ENCODE data around the gene SMC1A. TPM values are rescaled to one million over a fixed set of nuclear protein-coding genes. Genes with fewer than 3 reads are reported as not detected.

The SMC1A gene
- total and polyA plus RNA-seq, 10 of the 15 experiments (the other 5 are each of a cell fraction or from before 2014, with no cell fraction given) = 25.6 to 158 (median 78.0) TPM

DNA sequence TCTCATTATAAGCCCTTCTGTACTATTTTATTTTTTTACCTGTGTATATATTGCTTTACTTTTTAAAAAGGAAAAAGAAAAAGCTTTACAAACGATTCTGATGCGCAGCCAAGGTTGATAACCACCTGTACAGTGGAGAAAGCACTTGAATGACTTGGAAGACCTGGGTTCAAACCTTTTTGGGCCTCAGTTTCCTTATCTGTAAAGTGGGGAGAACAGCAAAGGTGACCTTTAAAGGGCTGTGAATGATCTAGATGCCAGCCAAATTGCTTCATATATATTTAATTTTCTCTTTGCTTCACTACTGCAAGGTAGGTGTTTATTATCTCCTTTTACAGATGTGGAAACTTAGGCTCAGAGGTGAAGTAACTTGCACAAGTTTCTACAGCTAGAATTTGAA, 45.0 kb downstream of the SMC1A start:
- intact Hi-C loops (cut with micrococcal nuclease; ENCODE audit: unreplicated experiment) = no loop called here
- no TSS peak for BruUV-seq (replicated peaks)
- ChIA-PET RAD21 (ENCODE audit: unreplicated experiment) (no interaction called here), POLR2A (no interaction called here), CTCF (no interaction called here), SMC1A (ENCODE audit: uncharacterized antibody, unreplicated experiment) (no interaction called here)
- Histone ChIP-seq H3K4me3 (no peak overlapping the region), H4K20me1 (ENCODE audit: control insufficient read depth, insufficient read depth) (no peaks in the 10 kb centered on the region), H3K4me2 (ENCODE audit: control insufficient read depth, insufficient read depth) (no peak overlapping the region), H3K27ac (ENCODE audit: control insufficient read depth, insufficient read depth) (no peak overlapping the region), H2AFZ (ENCODE audit: control insufficient read depth, low read depth, low read length) (no peak overlapping the region), H3K9ac (ENCODE audit: control insufficient read depth, insufficient read depth, low read length) (no peak overlapping the region), H3K9me3 (replicated peaks; ENCODE audit: control insufficient read depth, insufficient read depth, low read length) (no peaks in the 10 kb centered on the region), H3K4me1 (ENCODE audit: control insufficient read depth, insufficient read depth, low read length) (no peaks in the 10 kb centered on the region), H3K36me3 (ENCODE audit: control insufficient read depth in 2 of 2, insufficient read depth in 2 of 2, low read length in 1 of 2) (peaks cover 21 to 32% of the 10 kb centered on the region in 2 experiments; a peak in 3 of 4 replicates), H3K79me2 (ENCODE audit: control insufficient read depth, insufficient read depth, low read length) (no peaks in the 10 kb centered on the region), H3K27me3 (replicated peaks in 1 of 2; ENCODE audit: control insufficient read depth in 2 of 2, insufficient read depth in 2 of 2, low read length in 1 of 2) (no peaks in the 10 kb centered on the region)
- no peak for TF ChIP-seq SMARCA5 (IDR thresholded peaks at IDR 0.05)
- no peak for TF ChIP-seq HDAC2 (IDR thresholded peaks at IDR 0.05)
- TF ChIP-seq, protein P1, sequence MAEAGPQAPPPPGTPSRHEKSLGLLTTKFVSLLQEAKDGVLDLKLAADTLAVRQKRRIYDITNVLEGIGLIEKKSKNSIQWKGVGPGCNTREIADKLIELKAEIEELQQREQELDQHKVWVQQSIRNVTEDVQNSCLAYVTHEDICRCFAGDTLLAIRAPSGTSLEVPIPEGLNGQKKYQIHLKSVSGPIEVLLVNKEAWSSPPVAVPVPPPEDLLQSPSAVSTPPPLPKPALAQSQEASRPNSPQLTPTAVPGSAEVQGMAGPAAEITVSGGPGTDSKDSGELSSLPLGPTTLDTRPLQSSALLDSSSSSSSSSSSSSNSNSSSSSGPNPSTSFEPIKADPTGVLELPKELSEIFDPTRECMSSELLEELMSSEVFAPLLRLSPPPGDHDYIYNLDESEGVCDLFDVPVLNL (IDR thresholded peaks at IDR 0.05; ENCODE audit: low read depth, low read length) = no peak
- TF ChIP-seq, protein P2, sequence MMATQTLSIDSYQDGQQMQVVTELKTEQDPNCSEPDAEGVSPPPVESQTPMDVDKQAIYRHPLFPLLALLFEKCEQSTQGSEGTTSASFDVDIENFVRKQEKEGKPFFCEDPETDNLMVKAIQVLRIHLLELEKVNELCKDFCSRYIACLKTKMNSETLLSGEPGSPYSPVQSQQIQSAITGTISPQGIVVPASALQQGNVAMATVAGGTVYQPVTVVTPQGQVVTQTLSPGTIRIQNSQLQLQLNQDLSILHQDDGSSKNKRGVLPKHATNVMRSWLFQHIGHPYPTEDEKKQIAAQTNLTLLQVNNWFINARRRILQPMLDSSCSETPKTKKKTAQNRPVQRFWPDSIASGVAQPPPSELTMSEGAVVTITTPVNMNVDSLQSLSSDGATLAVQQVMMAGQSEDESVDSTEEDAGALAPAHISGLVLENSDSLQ (IDR thresholded peaks at IDR 0.05) = no peak
- ATAC-seq = no peak
- WGBS (ENCODE audit: insufficient coverage, insufficient replicate concordance, low lambda C conversion rate, missing lambda C conversion rate) = 95% methylated on average over 2 of the region's 2 CpGs
- in situ Hi-C loops (cut with MboI) = no loop called here
- no peak for FAIRE-seq
- no peak for DNase-seq (ENCODE audit: low read depth, low spot score)

DNA sequence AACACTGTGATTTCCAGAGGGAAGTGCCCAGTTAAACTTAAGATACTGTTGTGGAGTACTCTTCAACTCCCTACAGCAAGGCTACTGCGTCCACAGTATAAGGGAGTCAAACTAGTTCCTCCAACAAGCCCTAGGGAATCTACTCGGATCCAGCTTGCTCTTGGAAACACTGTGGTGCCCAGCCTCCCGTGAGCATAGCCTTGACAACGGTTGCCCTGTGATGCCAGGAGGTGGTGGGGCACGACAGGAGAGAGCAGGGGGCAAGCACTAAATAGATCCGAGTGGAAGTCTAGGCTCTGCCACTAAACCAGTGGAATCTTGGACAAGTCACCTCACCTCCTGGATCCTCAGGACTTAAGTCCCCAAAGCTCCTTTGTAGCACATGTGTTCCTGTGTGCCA, 45.6 kb downstream of the SMC1A start:
- Histone ChIP-seq H4K20me1 (ENCODE audit: control insufficient read depth, insufficient read depth) (no peaks in the 10 kb centered on the region), H3K9ac (ENCODE audit: control insufficient read depth, insufficient read depth, low read length) (no peak overlapping the region), H3K79me2 (ENCODE audit: control insufficient read depth, insufficient read depth, low read length) (no peaks in the 10 kb centered on the region), H2AFZ (ENCODE audit: control insufficient read depth, low read depth, low read length) (no peak overlapping the region), H3K4me3 (no peak overlapping the region), H3K27ac (ENCODE audit: control insufficient read depth, insufficient read depth) (no peak overlapping the region), H3K4me2 (ENCODE audit: control insufficient read depth, insufficient read depth) (no peak overlapping the region), H3K36me3 (ENCODE audit: control insufficient read depth in 2 of 2, insufficient read depth in 2 of 2, low read length in 1 of 2) (peaks cover 15 to 32% of the 10 kb centered on the region in 2 experiments; a peak in 3 of 4 replicates), H3K9me3 (replicated peaks; ENCODE audit: control insufficient read depth, insufficient read depth, low read length) (no peaks in the 10 kb centered on the region), H3K27me3 (replicated peaks in 1 of 2; ENCODE audit: control insufficient read depth in 2 of 2, insufficient read depth in 2 of 2, low read length in 1 of 2) (no peaks in the 10 kb centered on the region), H3K4me1 (ENCODE audit: control insufficient read depth, insufficient read depth, low read length) (no peaks in the 10 kb centered on the region)
- WGBS (ENCODE audit: insufficient coverage, insufficient replicate concordance, low lambda C conversion rate, missing lambda C conversion rate) = 95% methylated on average over 6 of the region's 6 CpGs
- intact Hi-C loops (cut with micrococcal nuclease; ENCODE audit: unreplicated experiment) = no loop called here
- ChIA-PET RAD21 (ENCODE audit: unreplicated experiment) (interaction anchor here (0.6 kb wide), 1 partner anchor 26 kb away, joined by 3 read pairs; no protein-coding TSS in a partner anchor), SMC1A (ENCODE audit: uncharacterized antibody, unreplicated experiment) (no interaction called here), CTCF (interaction anchor here (1.2 kb wide), 1 partner anchor 35 kb away, joined by 3 read pairs; no protein-coding TSS in a partner anchor), POLR2A (interaction anchor here (0.6 to 1.1 kb wide), 2 partner anchors 10 to 32 kb away, joined by 3 read pairs; no protein-coding TSS in a partner anchor)
- TF ChIP-seq SREBF1 (IDR thresholded peaks at IDR 0.05; ENCODE audit: low read length) (no peak), POLR2A (IDR thresholded peaks at IDR 0.05; ENCODE audit: low read depth, low read length) (peak; percentile 20; the same call in 1 of the 2 replicates)
- in situ Hi-C loops (cut with MboI) = no loop called here
- FAIRE-seq = no peak
- DNase-seq (ENCODE audit: low read depth, low spot score) = no peak
- no TSS peak for BruUV-seq (replicated peaks)
- no peak for ATAC-seq
